ENCODE data around the gene ABCB8.

Gene ABCB8

GRCh38 chr7:151011097-151011409 lies 17.2 kb upstream of the ABCB8 start:
- H3K4me3 ChIP-seq (ENCODE audit: low read depth, low read length) = no peak overlapping the region
- ChIA-PET POLR2A (interaction anchor here (1.3 kb wide), 1 partner anchor 17 kb away, joined by 6 read pairs; the partner anchor contains the start of gene ABCB8), CTCF (interaction anchor here (0.6 to 2.9 kb wide), 14 partner anchors 8 to 158 kb away, joined by 3 to 27 read pairs (median 4); partner anchors contain the start of gene ATG9B)
- no peak overlapping the region for H3K27ac ChIP-seq (ENCODE audit: extremely low read depth, low read depth, low read length)
- no peaks in the 10 kb centered on the region for H3K36me3 ChIP-seq (ENCODE audit: control insufficient read depth in 2 of 2, insufficient read depth in 1 of 2, low read length in 2 of 2)
- no peaks in the 10 kb centered on the region for H3K9me3 ChIP-seq (ENCODE audit: control insufficient read depth, insufficient read depth, low read depth, low read length)
- H3K4me1 ChIP-seq (ENCODE audit: control insufficient read depth, insufficient read depth, low read length) = no peaks in the 10 kb centered on the region
- TF ChIP-seq PRDM2 (tag by site-specific recombination; IDR thresholded peaks at IDR 0.05; ENCODE audit: borderline replicate concordance) (no peak), ZBTB48 (tag by site-specific recombination; IDR thresholded peaks at IDR 0.05) (no peak), SCRT2 (tag by site-specific recombination; IDR thresholded peaks at IDR 0.05) (no peak), ZNF639 (tag by site-specific recombination; IDR thresholded peaks at IDR 0.05) (no peak), ZNF266 (tag by site-specific recombination; IDR thresholded peaks at IDR 0.05; ENCODE audit: low read depth) (no peak), ZNF211 (tag by site-specific recombination; IDR thresholded peaks at IDR 0.05; ENCODE audit: low read depth) (no peak), ZNF214 (tag by site-specific recombination; IDR thresholded peaks at IDR 0.05; ENCODE audit: borderline replicate concordance) (no peak), SETDB1 (IDR thresholded peaks at IDR 0.05; ENCODE audit: insufficient read length, low read length) (no peak), ZNF776 (tag by site-specific recombination; IDR thresholded peaks at IDR 0.05; ENCODE audit: borderline replicate concordance) (no peak), ZFP41 (tag by site-specific recombination; IDR thresholded peaks at IDR 0.05; ENCODE audit: borderline replicate concordance) (no peak), ZNF23 (tag by site-specific recombination; IDR thresholded peaks at IDR 0.05; ENCODE audit: borderline replicate concordance) (no peak), ZBTB20 (tag by site-specific recombination; IDR thresholded peaks at IDR 0.05) (no peak), ZNF292 (tag by site-specific recombination; IDR thresholded peaks at IDR 0.05; ENCODE audit: borderline replicate concordance, low read depth) (no peak), PRDM10 (tag by site-specific recombination; IDR thresholded peaks at IDR 0.05) (no peak), ZNF132 (tag by site-specific recombination; IDR thresholded peaks at IDR 0.05; ENCODE audit: borderline replicate concordance) (no peak), ZNF664 (tag by site-specific recombination; IDR thresholded peaks at IDR 0.05) (no peak), ZBTB1 (tag by site-specific recombination; IDR thresholded peaks at IDR 0.05) (no peak)
- TF ChIP-seq, protein P1, sequence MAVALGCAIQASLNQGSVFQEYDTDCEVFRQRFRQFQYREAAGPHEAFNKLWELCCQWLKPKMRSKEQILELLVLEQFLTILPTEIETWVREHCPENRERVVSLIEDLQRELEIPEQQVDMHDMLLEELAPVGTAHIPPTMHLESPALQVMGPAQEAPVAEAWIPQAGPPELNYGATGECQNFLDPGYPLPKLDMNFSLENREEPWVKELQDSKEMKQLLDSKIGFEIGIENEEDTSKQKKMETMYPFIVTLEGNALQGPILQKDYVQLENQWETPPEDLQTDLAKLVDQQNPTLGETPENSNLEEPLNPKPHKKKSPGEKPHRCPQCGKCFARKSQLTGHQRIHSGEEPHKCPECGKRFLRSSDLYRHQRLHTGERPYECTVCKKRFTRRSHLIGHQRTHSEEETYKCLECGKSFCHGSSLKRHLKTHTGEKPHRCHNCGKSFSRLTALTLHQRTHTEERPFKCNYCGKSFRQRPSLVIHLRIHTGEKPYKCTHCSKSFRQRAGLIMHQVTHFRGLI (tag by site-specific recombination; IDR thresholded peaks at IDR 0.05) = no peak
- TF ChIP-seq, protein P2, sequence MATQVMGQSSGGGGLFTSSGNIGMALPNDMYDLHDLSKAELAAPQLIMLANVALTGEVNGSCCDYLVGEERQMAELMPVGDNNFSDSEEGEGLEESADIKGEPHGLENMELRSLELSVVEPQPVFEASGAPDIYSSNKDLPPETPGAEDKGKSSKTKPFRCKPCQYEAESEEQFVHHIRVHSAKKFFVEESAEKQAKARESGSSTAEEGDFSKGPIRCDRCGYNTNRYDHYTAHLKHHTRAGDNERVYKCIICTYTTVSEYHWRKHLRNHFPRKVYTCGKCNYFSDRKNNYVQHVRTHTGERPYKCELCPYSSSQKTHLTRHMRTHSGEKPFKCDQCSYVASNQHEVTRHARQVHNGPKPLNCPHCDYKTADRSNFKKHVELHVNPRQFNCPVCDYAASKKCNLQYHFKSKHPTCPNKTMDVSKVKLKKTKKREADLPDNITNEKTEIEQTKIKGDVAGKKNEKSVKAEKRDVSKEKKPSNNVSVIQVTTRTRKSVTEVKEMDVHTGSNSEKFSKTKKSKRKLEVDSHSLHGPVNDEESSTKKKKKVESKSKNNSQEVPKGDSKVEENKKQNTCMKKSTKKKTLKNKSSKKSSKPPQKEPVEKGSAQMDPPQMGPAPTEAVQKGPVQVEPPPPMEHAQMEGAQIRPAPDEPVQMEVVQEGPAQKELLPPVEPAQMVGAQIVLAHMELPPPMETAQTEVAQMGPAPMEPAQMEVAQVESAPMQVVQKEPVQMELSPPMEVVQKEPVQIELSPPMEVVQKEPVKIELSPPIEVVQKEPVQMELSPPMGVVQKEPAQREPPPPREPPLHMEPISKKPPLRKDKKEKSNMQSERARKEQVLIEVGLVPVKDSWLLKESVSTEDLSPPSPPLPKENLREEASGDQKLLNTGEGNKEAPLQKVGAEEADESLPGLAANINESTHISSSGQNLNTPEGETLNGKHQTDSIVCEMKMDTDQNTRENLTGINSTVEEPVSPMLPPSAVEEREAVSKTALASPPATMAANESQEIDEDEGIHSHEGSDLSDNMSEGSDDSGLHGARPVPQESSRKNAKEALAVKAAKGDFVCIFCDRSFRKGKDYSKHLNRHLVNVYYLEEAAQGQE (tag by site-specific recombination; IDR thresholded peaks at IDR 0.05) = no peak
- TF ChIP-seq, protein P3, sequence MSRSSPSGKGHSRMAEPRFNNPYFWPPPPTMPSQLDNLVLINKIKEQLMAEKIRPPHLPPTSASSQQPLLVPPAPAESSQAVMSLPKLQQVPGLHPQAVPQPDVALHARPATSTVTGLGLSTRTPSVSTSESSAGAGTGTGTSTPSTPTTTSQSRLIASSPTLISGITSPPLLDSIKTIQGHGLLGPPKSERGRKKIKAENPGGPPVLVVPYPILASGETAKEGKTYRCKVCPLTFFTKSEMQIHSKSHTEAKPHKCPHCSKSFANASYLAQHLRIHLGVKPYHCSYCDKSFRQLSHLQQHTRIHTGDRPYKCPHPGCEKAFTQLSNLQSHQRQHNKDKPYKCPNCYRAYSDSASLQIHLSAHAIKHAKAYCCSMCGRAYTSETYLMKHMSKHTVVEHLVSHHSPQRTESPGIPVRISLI (tag by site-specific recombination; IDR thresholded peaks at IDR 0.05) = no peak

All from HEK293 (cell line).